Stimulated activated naive B cell treated with anti-CD40 and anti-IgM and Interleukin-4, amounts not matched to agents 10 μg/mL and 1 μg/mL and 100 μg/mL, for 72 hours (primary cell): ENCODE results near the gene RIBC1.
"Not testable (repeated sequence)": the region's sequence is repeated elsewhere in the genome, so short reads cannot be mapped to it uniquely, and the experiment has no call there.

Experiments used
- ATAC-seq, 2 donors: fragments of 150-1000 bp; cut with Tn5 transposase; replicated peaks; 2 replicates each; pipeline ENCODE4 v1.10.0; 2021; ENCODE audit warnings: moderate library complexity in 1 of 2
- DNase-seq: peaks from one replicate; pipeline ENCODE4 v3.0.0; 2021
- H3K27ac Mint-ChIP-seq: one replicate; pipeline ENCODE4 v1.8.0; 2022; ENCODE audit warnings: mild to moderate bottlenecking, mixed read lengths
- H3K27me3 Mint-ChIP-seq, 2 donors: one replicate each; pipeline ENCODE4 v1.8.0; 2022; ENCODE audit warnings: mixed read lengths in 2 of 2
- H3K36me3 Mint-ChIP-seq, 2 donors: one replicate each; pipeline ENCODE4 v1.8.0; 2022; ENCODE audit warnings: mixed read lengths in 2 of 2, mild to moderate bottlenecking in 1 of 2
- H3K4me1 Mint-ChIP-seq, 2 donors: one replicate each; pipeline ENCODE4 v1.8.0; 2022; ENCODE audit warnings: mixed read lengths in 2 of 2, mild to moderate bottlenecking in 1 of 2
- H3K4me3 Mint-ChIP-seq, 2 donors: one replicate each; pipeline ENCODE4 v1.8.0; 2022; ENCODE audit warnings: mild to moderate bottlenecking in 2 of 2, mixed read lengths in 2 of 2, moderate library complexity in 1 of 2
- H3K9me3 Mint-ChIP-seq, 2 donors: one replicate each; pipeline ENCODE4 v1.8.0; 2022; ENCODE audit warnings: mixed read lengths in 2 of 2, mild to moderate bottlenecking in 1 of 2

Gene RIBC1

DNA sequence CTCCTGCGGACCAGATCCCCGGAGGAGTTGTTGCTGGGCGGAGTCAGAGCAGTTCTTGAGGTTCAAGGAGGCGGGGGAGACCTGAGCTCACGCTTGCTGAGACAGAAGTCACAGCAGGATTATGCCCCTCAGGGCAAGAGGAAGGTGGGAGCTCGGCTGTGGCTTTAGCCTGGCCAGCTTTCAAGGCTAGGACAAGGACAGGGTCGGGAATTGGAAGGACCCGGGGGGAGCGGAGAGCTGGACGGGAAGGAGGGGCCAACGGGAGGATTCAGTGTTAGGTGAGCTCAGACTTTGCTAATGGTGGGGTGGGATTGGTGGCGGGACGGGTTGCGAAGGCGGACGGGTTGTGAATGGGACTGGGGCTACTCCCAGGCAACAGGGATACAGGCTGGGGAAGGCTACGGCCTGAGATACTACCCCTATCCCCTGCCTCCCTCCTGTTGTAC lies at the start of gene RIBC1:
RIBC1 (plus strand) TSS at position 13 of the 446 bp plus-strand sequence. CDS start 3,404 bp downstream, outside the sequence.
- H3K9me3 Mint-ChIP-seq = no peaks in the 10 kb centered on the region
- peaks cover 5 to 12% of the 10 kb centered on the region in 2 donors for H3K36me3 Mint-ChIP-seq
- DNase-seq = no peak
- H3K27ac Mint-ChIP-seq = peak within 1 kb of the TSS; percentile 99
- H3K4me1 Mint-ChIP-seq = peaks cover 21 to 23% of the 10 kb centered on the region in 2 donors
- peak within 1 kb of the TSS; percentile 90 to 96 for H3K4me3 Mint-ChIP-seq
- no peak for ATAC-seq
- no peaks in the 10 kb centered on the region for H3K27me3 Mint-ChIP-seq

DNA sequence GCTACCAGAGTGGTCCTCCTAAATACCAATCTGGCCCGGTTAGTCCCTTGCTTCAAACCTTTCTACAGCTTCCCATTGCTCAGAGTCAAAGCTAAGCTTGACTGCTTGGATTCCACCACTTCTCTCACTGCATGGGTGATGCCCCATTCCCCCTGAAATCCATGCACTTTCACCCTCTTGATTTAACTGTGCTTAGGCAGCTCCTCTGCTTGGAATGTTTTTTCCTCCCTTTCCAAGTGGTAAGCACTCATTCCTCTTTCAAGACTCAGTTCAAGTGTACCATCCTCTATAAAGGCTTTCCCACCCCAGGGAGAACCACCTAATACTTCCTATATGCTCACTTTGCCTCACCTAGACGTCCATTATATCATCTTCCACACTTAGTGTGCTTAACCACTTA lies 49.4 kb upstream of the RIBC1 start:
- H3K36me3 Mint-ChIP-seq = peaks cover 15 to 52% of the 10 kb centered on the region in 2 donors
- no peaks in the 10 kb centered on the region for H3K27me3 Mint-ChIP-seq
- H3K9me3 Mint-ChIP-seq = peaks cover 0 to 10% of the 10 kb centered on the region in 2 donors
- ATAC-seq (no peak), DNase-seq (no peak)
- no peak overlapping the region for H3K4me3 Mint-ChIP-seq
- H3K4me1 Mint-ChIP-seq = peaks cover 5 to 6% of the 10 kb centered on the region in 2 donors
- no peak overlapping the region for H3K27ac Mint-ChIP-seq

- no peak for DNase-seq
- peaks cover 5 to 6% of the 10 kb centered on the region in 2 donors for H3K4me1 Mint-ChIP-seq
- peaks cover 15 to 47% of the 10 kb centered on the region in 2 donors for H3K36me3 Mint-ChIP-seq
- no peaks in the 10 kb centered on the region for H3K27me3 Mint-ChIP-seq
- H3K27ac Mint-ChIP-seq = no peak overlapping the region
- H3K4me3 Mint-ChIP-seq = no peak overlapping the region
- H3K9me3 Mint-ChIP-seq = peaks cover 0 to 5% of the 10 kb centered on the region in 2 donors
- peak; percentile 42 to 57 for ATAC-seq
Measured at GRCh38 chrX:53374222-53374820, 48.4 kb upstream of the RIBC1 start.

GRCh38 chrX:53374923-53375322 lies 47.8 kb upstream of the RIBC1 start:
- peaks cover 0 to 5% of the 10 kb centered on the region in 2 donors for H3K9me3 Mint-ChIP-seq
- no peaks in the 10 kb centered on the region for H3K27me3 Mint-ChIP-seq
- no peak overlapping the region for H3K27ac Mint-ChIP-seq
- H3K36me3 Mint-ChIP-seq = peaks cover 17 to 49% of the 10 kb centered on the region in 2 donors
- ATAC-seq = no peak
- H3K4me1 Mint-ChIP-seq = peaks cover 5 to 6% of the 10 kb centered on the region in 2 donors
- no peak for DNase-seq
- no peak overlapping the region for H3K4me3 Mint-ChIP-seq

- Mint-ChIP-seq H3K36me3 (peaks cover 28 to 57% of the 10 kb centered on the region in 2 donors), H3K9me3 (peaks cover 0 to 5% of the 10 kb centered on the region in 2 donors), H3K27me3 (no peaks in the 10 kb centered on the region), H3K4me3 (no peak overlapping the region), H3K27ac (no peak overlapping the region), H3K4me1 (peaks cover 6% of the 10 kb centered on the region in 2 donors)
- no peak for DNase-seq
- no peak for ATAC-seq
Measured at GRCh38 chrX:53376888-53377287, 45.8 kb upstream of the RIBC1 start.

GRCh38 chrX:53377464-53377863 lies 45.2 kb upstream of the RIBC1 start:
- Mint-ChIP-seq H3K4me1 (peaks cover 6% of the 10 kb centered on the region in 2 donors), H3K4me3 (no peak overlapping the region), H3K27ac (no peak overlapping the region)

GRCh38 chrX:53379008-53379710 lies 43.5 kb upstream of the RIBC1 start:
- Mint-ChIP-seq H3K4me1 (peaks cover 6% of the 10 kb centered on the region in 2 donors), H3K27ac (no peak overlapping the region), H3K4me3 (no peak overlapping the region), H3K9me3 (peaks cover 0 to 5% of the 10 kb centered on the region in 2 donors), H3K36me3 (peaks cover 27 to 69% of the 10 kb centered on the region in 2 donors), H3K27me3 (no peaks in the 10 kb centered on the region)
- ATAC-seq = no peak
- no peak for DNase-seq

More at GRCh38 chrX:53377464-53377863, 45.2 kb upstream of the RIBC1 start:
- H3K36me3 Mint-ChIP-seq = peaks cover 28 to 62% of the 10 kb centered on the region in 2 donors
- H3K9me3 Mint-ChIP-seq = peaks cover 0 to 5% of the 10 kb centered on the region in 2 donors
- DNase-seq (no peak), ATAC-seq (no peak)
- H3K27me3 Mint-ChIP-seq = no peaks in the 10 kb centered on the region

GRCh38 chrX:53379747-53380146 lies 42.9 kb upstream of the RIBC1 start:
- DNase-seq (no peak), ATAC-seq (no peak)
- Mint-ChIP-seq H3K36me3 (peaks cover 22 to 69% of the 10 kb centered on the region in 2 donors), H3K4me3 (no peak overlapping the region), H3K4me1 (peaks cover 3% of the 10 kb centered on the region in 2 donors), H3K9me3 (peaks cover 0 to 2% of the 10 kb centered on the region in 2 donors), H3K27ac (peak overlapping the region; percentile 76), H3K27me3 (no peaks in the 10 kb centered on the region)

- DNase-seq (no peak), ATAC-seq (no peak)
- Mint-ChIP-seq H3K4me1 (peaks cover 0 to 2% of the 10 kb centered on the region in 2 donors), H3K27me3 (no peaks in the 10 kb centered on the region), H3K36me3 (peaks cover 15 to 62% of the 10 kb centered on the region in 2 donors), H3K27ac (no peak overlapping the region), H3K4me3 (no peak overlapping the region), H3K9me3 (no peaks in the 10 kb centered on the region)
Measured at GRCh38 chrX:53383376-53384076, 39.1 kb upstream of the RIBC1 start.

DNA sequence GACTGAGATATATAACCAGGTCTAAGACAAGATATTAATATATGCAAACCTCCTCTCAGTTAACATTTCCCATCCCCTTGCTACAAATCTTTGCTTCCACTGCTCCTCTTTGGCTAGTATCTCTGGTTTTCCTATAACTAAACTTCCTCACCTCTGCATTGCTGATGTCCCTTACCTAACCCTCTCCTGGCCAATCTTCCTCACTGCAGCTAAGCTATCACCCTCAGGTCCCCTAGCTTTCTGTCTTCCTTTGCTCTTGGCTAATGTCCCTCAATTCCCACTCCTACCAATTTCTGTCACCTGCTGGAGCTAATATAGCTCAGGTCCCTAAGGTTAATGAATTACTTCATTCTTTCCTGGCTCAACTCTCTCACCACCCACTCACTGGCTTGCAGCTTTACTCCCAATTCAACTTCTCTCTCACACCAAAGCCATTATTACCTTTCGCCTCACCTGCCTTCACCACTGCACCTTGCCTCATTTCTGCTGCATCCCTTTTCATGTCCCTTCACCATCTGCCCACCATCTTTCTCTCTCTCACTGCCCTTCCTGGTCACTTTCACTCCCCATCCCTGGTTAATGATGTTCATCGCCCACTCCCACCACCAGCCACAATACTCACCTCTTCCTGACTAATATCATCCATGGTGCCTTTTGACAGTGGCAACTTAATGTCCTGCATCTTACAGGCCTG lies 26.9 kb upstream of the RIBC1 start:
- Mint-ChIP-seq H3K36me3 (peaks cover 22 to 48% of the 10 kb centered on the region in 2 donors), H3K9me3 (no peaks in the 10 kb centered on the region), H3K27ac (no peak overlapping the region), H3K27me3 (no peaks in the 10 kb centered on the region), H3K4me1 (no peaks in the 10 kb centered on the region), H3K4me3 (no peak overlapping the region)
- ATAC-seq (no peak), DNase-seq (no peak)

- Mint-ChIP-seq H3K9me3 (no peaks in the 10 kb centered on the region), H3K27me3 (no peaks in the 10 kb centered on the region), H3K27ac (no peak overlapping the region), H3K4me3 (no peak overlapping the region), H3K4me1 (no peaks in the 10 kb centered on the region), H3K36me3 (peaks cover 32 to 59% of the 10 kb centered on the region in 2 donors)
- no peak for ATAC-seq
- no peak for DNase-seq
Measured at GRCh38 chrX:53398216-53398615, 24.5 kb upstream of the RIBC1 start.

DNA sequence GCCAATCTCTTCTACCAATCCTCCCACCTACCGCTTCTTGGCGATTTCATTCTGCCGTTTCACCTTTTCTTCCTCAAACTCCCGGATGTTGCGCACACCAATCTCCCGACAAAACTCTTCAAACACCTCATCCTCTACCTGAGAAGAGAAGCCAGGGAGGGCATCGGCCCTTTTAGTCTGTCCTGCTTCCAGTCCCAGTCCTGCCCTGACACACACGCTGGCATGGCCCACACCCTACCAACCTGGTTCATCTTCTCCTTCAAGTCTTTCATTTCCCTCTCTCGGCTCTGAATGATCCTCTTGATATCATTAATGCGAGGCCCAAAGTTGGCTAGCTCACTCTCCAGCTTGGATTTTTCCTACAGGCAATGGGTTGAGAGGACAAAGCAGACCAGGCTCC lies 19.1 kb upstream of the RIBC1 start:
- H3K4me1 Mint-ChIP-seq = no peaks in the 10 kb centered on the region
- DNase-seq (no peak), ATAC-seq (no peak)
- no peaks in the 10 kb centered on the region for H3K27me3 Mint-ChIP-seq
- H3K4me3 Mint-ChIP-seq = no peak overlapping the region
- H3K36me3 Mint-ChIP-seq = peaks cover 23 to 61% of the 10 kb centered on the region in 2 donors
- H3K9me3 Mint-ChIP-seq = no peaks in the 10 kb centered on the region
- no peak overlapping the region for H3K27ac Mint-ChIP-seq

GRCh38 chrX:53412446-53412845 lies 10.2 kb upstream of the RIBC1 start:
- H3K27me3 Mint-ChIP-seq = no peaks in the 10 kb centered on the region
- H3K36me3 Mint-ChIP-seq = peaks cover 18 to 63% of the 10 kb centered on the region in 2 donors
- DNase-seq = no peak
- ATAC-seq = no peak
- no peak overlapping the region for H3K27ac Mint-ChIP-seq
- no peaks in the 10 kb centered on the region for H3K9me3 Mint-ChIP-seq
- H3K4me1 Mint-ChIP-seq = peaks cover 0 to 11% of the 10 kb centered on the region in 2 donors
- H3K4me3 Mint-ChIP-seq = no peak overlapping the region

GRCh38 chrX:53420351-53420750 lies 2.3 kb upstream of the RIBC1 start:
- Mint-ChIP-seq H3K36me3 (peaks cover 0 to 12% of the 10 kb centered on the region in 2 donors), H3K4me1 (peaks cover 23 to 25% of the 10 kb centered on the region in 2 donors), H3K4me3 (peak overlapping the region in 1 of 2 donors; percentile 58)
- not testable (repeated sequence) for DNase-seq, H3K9me3 Mint-ChIP-seq, H3K27me3 Mint-ChIP-seq, ATAC-seq, H3K27ac Mint-ChIP-seq
